GM12878 (cell line): Measurements from ENCODE around the gene USP38. TPM values are rescaled to one million over a fixed set of nuclear protein-coding genes. Genes with fewer than 3 reads are reported as not detected.

Source experiments
- ATAC-seq: fragments of 200-7000 bp; cut with Tn5 transposase; 3 replicates; pipeline ENCODE4 v1.9.1; 2020; ENCODE audit warnings: mild to moderate bottlenecking, moderate library complexity
- BruUV-seq: library from RNA; stranded (reverse); fragments of 400-500 nt; replicated peaks from 2 replicates; lab custom pipeline; 2021; lab: Mats Ljungman, UMichigan
- CTCF ChIA-PET: fragments of 300-600 bp; sonication (Branson Sonifier 250); formaldehyde crosslinking; extraction: SDS; loops from one replicate; lab custom pipeline; 2021; ENCODE audit warnings: inconsistent platforms; lab: Yijun Ruan, JAX
- POLR2A ChIA-PET: fragments of 350-600 bp; formaldehyde crosslinking; extraction: SDS; loops from one replicate; lab custom pipeline; 2021; ENCODE audit warnings: inconsistent platforms; lab: Charles Lee
- RAD21 ChIA-PET: fragments of 300-600 bp; sonication (Branson Sonifier 250); formaldehyde crosslinking; loops from one replicate; lab custom pipeline; 2023; ENCODE audit warnings: antibody characterized with exemption; ENCODE audit not compliant: unreplicated experiment; lab: Charles Lee
- SMC1A ChIA-PET: fragments of 300-600 bp; sonication (Branson Sonifier 250); formaldehyde crosslinking; loops from one replicate; lab custom pipeline; 2023; ENCODE audit not compliant: unreplicated experiment, uncharacterized antibody; lab: Charles Lee
- DNase-seq: peaks from one replicate; pipeline ENCODE4 v3.0.0-alpha.2; 2011; ENCODE audit warnings: low read depth, low spot score
- FAIRE-seq: peaks from 3 replicates; lab custom pipeline; 2011; peaks lifted over from hg19 to GRCh38; lab: Jason Lieb, UNC
- H2AFZ ChIP-seq: 2 replicates; pipeline ENCODE4 v1.6.0; 2011; ENCODE audit warnings: low read depth, low read length, control low read depth; ENCODE audit not compliant: control insufficient read depth
- H3K27ac ChIP-seq: 2 replicates; pipeline ENCODE4 v1.5.1; 2011; ENCODE audit warnings: control low read depth; ENCODE audit not compliant: control insufficient read depth, insufficient read depth
- H3K27me3 ChIP-seq, 2 experiments: replicated peaks in 1 of 2; 2 replicates each; pipeline versions ENCODE4 v1.6.0 to v1.6.1; 2011; ENCODE audit warnings: low read length in 1 of 2; ENCODE audit not compliant: control insufficient read depth in 2 of 2, insufficient read depth in 2 of 2
- H3K36me3 ChIP-seq, 2 experiments: 2 replicates each; pipeline ENCODE4 v1.5.1; 2011; ENCODE audit warnings: low read length in 1 of 2; ENCODE audit not compliant: control insufficient read depth in 2 of 2, insufficient read depth in 2 of 2
- H3K4me1 ChIP-seq: 2 replicates; pipeline ENCODE4 v1.6.1; 2011; ENCODE audit warnings: mild to moderate bottlenecking, low read length, moderate library complexity, mixed read lengths; ENCODE audit not compliant: control insufficient read depth, insufficient read depth
- H3K4me2 ChIP-seq: 2 replicates; pipeline ENCODE4 v1.6.0; 2011; ENCODE audit warnings: control low read depth; ENCODE audit not compliant: control insufficient read depth, insufficient read depth
- H3K4me3 ChIP-seq: fragments of 200-600 bp; sonication (generic); 2 replicates; pipeline ENCODE4 v1.5.1; 2016
- H3K79me2 ChIP-seq: 2 replicates; pipeline ENCODE4 v1.6.0; 2011; ENCODE audit warnings: low read length; ENCODE audit not compliant: control insufficient read depth, insufficient read depth
- H3K9ac ChIP-seq: 2 replicates; pipeline ENCODE4 v1.8.0; 2011; ENCODE audit warnings: low read length, control low read depth, mixed read lengths; ENCODE audit not compliant: control insufficient read depth, insufficient read depth
- H3K9me3 ChIP-seq: replicated peaks from 3 replicates; pipeline ENCODE4 v1.5.1; 2011; ENCODE audit warnings: mild to moderate bottlenecking, low read length; ENCODE audit not compliant: control insufficient read depth, insufficient read depth
- H4K20me1 ChIP-seq: 2 replicates; pipeline ENCODE4 v1.6.0; 2011; ENCODE audit not compliant: control insufficient read depth, insufficient read depth
- BCLAF1 ChIP-seq: fragments of 450-650 bp; IDR thresholded peaks from 2 replicates; pipeline ENCODE4 v1.6.1; 2017; ENCODE audit warnings: antibody characterized with exemption, mild to moderate bottlenecking, moderate library complexity
- CBX3 ChIP-seq: fragments of 200-600 bp; sonication (generic); IDR thresholded peaks from 2 replicates; pipeline ENCODE4 v1.6.1; 2016; ENCODE audit warnings: low read depth, borderline replicate concordance
- CBX5 ChIP-seq: sonication (generic); IDR thresholded peaks from 2 replicates; pipeline ENCODE4 v1.6.1; 2016; ENCODE audit warnings: low read depth, moderate library complexity, mild to moderate bottlenecking, inconsistent platforms
- CHD4 ChIP-seq: fragments of 200-600 bp; sonication (generic); IDR thresholded peaks from 2 replicates; pipeline ENCODE4 v1.6.1; 2016; ENCODE audit warnings: mild to moderate bottlenecking
- CTCF ChIP-seq, 3 experiments: IDR thresholded peaks in 2 of 3; conservative IDR thresholded peaks in 1 of 3; 2 replicates each; pipeline ENCODE4 v1.5.1; 2011; ENCODE audit warnings: low read depth in 3 of 3, low read length in 3 of 3, mild to moderate bottlenecking in 3 of 3, control low read depth in 2 of 3, moderate library complexity in 2 of 3, inconsistent platforms in 1 of 3, mixed read lengths in 1 of 3; ENCODE audit not compliant: control insufficient read depth in 2 of 3, insufficient read depth in 1 of 3; ENCODE audit errors: extremely low read depth in 1 of 3
- EGR1 ChIP-seq, 2 experiments: IDR thresholded peaks; 1 replicate in 1 of 2; 2 replicates in 1 of 2; pipeline ENCODE4 v1.6.1; 2011 to 2012; ENCODE audit warnings: low read depth in 2 of 2, low read length in 2 of 2, borderline replicate concordance in 1 of 2, mild to moderate bottlenecking in 1 of 2, moderate library complexity in 1 of 2
- ETV6 ChIP-seq, 2 experiments: fragments of 450-650 bp in 1 of 2; IDR thresholded peaks in 1 of 2; conservative IDR thresholded peaks in 1 of 2; 2 replicates each; pipeline ENCODE4 v1.6.1; 2014; ENCODE audit warnings: antibody characterized with exemption in 1 of 2, borderline replicate concordance in 1 of 2, low read depth in 1 of 2, mild to moderate bottlenecking in 1 of 2, moderate library complexity in 1 of 2
- GABPA ChIP-seq: IDR thresholded peaks from 2 replicates; pipeline ENCODE4 v1.6.1; 2014; ENCODE audit warnings: antibody characterized with exemption, low read depth, mild to moderate bottlenecking, inconsistent platforms
- IKZF2 ChIP-seq, 2 experiments: fragments of 450-650 bp; IDR thresholded peaks; 2 replicates each; pipeline ENCODE4 v1.6.1; 2017; ENCODE audit warnings: mild to moderate bottlenecking in 2 of 2, moderate library complexity in 2 of 2
- KAT2A ChIP-seq: conservative IDR thresholded peaks from 2 replicates; pipeline ENCODE4 v1.6.1; 2011; ENCODE audit warnings: low read depth, low read length; ENCODE audit not compliant: control insufficient read depth
- NR2C1 ChIP-seq: fragments of 450-650 bp; IDR thresholded peaks from 2 replicates; pipeline ENCODE4 v1.6.1; 2017; ENCODE audit warnings: antibody characterized with exemption, mild to moderate bottlenecking, moderate library complexity
- PAX8 ChIP-seq: fragments of 450-650 bp; IDR thresholded peaks from 2 replicates; pipeline ENCODE4 v1.6.1; 2017; ENCODE audit warnings: mild to moderate bottlenecking, moderate library complexity
- RAD21 ChIP-seq: IDR thresholded peaks from 2 replicates; pipeline ENCODE4 v1.6.1; 2011; ENCODE audit warnings: mild to moderate bottlenecking, low read depth, low read length, moderate library complexity; ENCODE audit not compliant: insufficient read depth
- TCF3 ChIP-seq: IDR thresholded peaks from 2 replicates; pipeline ENCODE4 v1.6.1; 2012; ENCODE audit warnings: low read depth, mild to moderate bottlenecking, low read length, borderline replicate concordance; ENCODE audit not compliant: insufficient read depth
- WGBS: methylation state at CpG from one replicate; pipeline ENCODE4 v1.1.6; 2016; ENCODE audit warnings: low lambda C conversion rate; ENCODE audit not compliant: insufficient replicate concordance, insufficient coverage; ENCODE audit errors: missing lambda C conversion rate; 5-methylcytosine and 5-hydroxymethylcytosine counted together
- in situ Hi-C: fragments of 300-500 bp; cut with MboI; formaldehyde crosslinking; loops from 9 replicates; pipeline ENCODE4 v1.14.3; 2018; ENCODE audit warnings: mixed read lengths
- intact Hi-C: fragments of 100-400 bp; cut with micrococcal nuclease; formaldehyde crosslinking; loops from one replicate; pipeline ENCODE4 v1.14.2; 2022; ENCODE audit not compliant: unreplicated experiment
- polyA plus RNA-seq, 11 experiments: library from polyadenylated mRNA; depleted of rRNA in 4 of 11; unstranded in 6 of 11; stranded (reverse) in 5 of 11; fragments of >200 nt; fragmentation: Nextera tagmentation in 4 of 11; fragmentation: Illumina TruSeq in 1 of 11; extraction: Ambion mirVana in 4 of 11; extraction: Trizol in 1 of 11; gene quantifications; 1 replicate in 1 of 11; 2 replicates in 10 of 11; pipeline versions ENCODE4 v1.2.1 to v1.2.3, GENCODE V29; 2011 to 2016; ENCODE audit warnings: inconsistent platforms in 2 of 11, missing spikeins in 2 of 11, low read depth in 1 of 11
- total RNA-seq, 4 experiments: library from RNA; depleted of rRNA in 3 of 4; stranded (reverse); fragments of >200 nt in 3 of 4; fragmentation: Illumina TruSeq in 1 of 4; extraction: Trizol in 1 of 4; gene quantifications; 2 replicates each; pipeline versions ENCODE4 v1.2.1 to v1.2.3, GENCODE V29; 2013 to 2021
- TF ChIP-seq, protein P1 (sequence below): IDR thresholded peaks from 2 replicates; pipeline ENCODE4 v1.6.1; 2012; ENCODE audit warnings: low read depth, low read length, improper control_type of control experiment
- TF ChIP-seq, protein P2 (sequence below): IDR thresholded peaks from 2 replicates; pipeline ENCODE4 v1.6.1; 2011; ENCODE audit warnings: borderline replicate concordance, low read depth, mild to moderate bottlenecking, moderate library complexity, low read length; ENCODE audit not compliant: insufficient read depth, poor library complexity, severe bottlenecking

Gene USP38
- total and polyA plus RNA-seq, 10 of the 15 experiments (the other 5 are each of a cell fraction or from before 2014, with no cell fraction given) = 4.4 to 19.0 (median 14.7) TPM

- 2% methylated on average over 2 of the region's 2 CpGs for WGBS
- BruUV-seq = no TSS peak
- Histone ChIP-seq H3K4me2 (no peak overlapping the region), H3K4me1 (no peaks in the 10 kb centered on the region), H3K9ac (no peak overlapping the region), H3K4me3 (no peak overlapping the region), H4K20me1 (no peaks in the 10 kb centered on the region), H3K27ac (no peak overlapping the region), H3K9me3 (no peaks in the 10 kb centered on the region), H3K36me3 (no peaks in the 10 kb centered on the region), H3K27me3 (no peaks in the 10 kb centered on the region; a peak in 1 of 4 replicates), H3K79me2 (no peaks in the 10 kb centered on the region), H2AFZ (no peak overlapping the region)
- DNase-seq (no peak), FAIRE-seq (no peak), ATAC-seq (no peak)
- ChIA-PET SMC1A (interaction anchor here (0.6 to 0.9 kb wide), 2 partner anchors 15 to 259 kb away, joined by 3 to 5 read pairs; no protein-coding TSS in a partner anchor), POLR2A (interaction anchor here (0.5 kb wide), 1 partner anchor 65 kb away, joined by 5 read pairs; no protein-coding TSS in a partner anchor), CTCF (interaction anchor here (1.1 kb wide), 1 partner anchor 13 kb away, joined by 3 read pairs; no protein-coding TSS in a partner anchor), RAD21 (no interaction called here)
- intact Hi-C loops = no loop called here
- in situ Hi-C loops = no loop called here
- TF ChIP-seq PAX8 = no peak
- TF ChIP-seq IKZF2 (IDR thresholded peaks at IDR 0.05) = no peak
- TF ChIP-seq NR2C1 = no peak
- no peak for TF ChIP-seq BCLAF1
- TF ChIP-seq EGR1 (IDR thresholded peaks at IDR 0.05; ENCODE audit: borderline replicate concordance in 1 of 2, low read depth in 2 of 2, low read length in 2 of 2) = no peak
- TF ChIP-seq, protein P1, sequence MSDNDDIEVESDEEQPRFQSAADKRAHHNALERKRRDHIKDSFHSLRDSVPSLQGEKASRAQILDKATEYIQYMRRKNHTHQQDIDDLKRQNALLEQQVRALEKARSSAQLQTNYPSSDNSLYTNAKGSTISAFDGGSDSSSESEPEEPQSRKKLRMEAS = no peak
- no peak for TF ChIP-seq CHD4
- no peak for TF ChIP-seq CTCF (IDR thresholded peaks at IDR 0.05 in 2 of 3, conservative IDR thresholded peaks at IDR 0.05 in 1 of 3; ENCODE audit: control insufficient read depth in 2 of 3, extremely low read depth in 1 of 3, insufficient read depth in 1 of 3, low read depth in 3 of 3, low read length in 3 of 3)
- TF ChIP-seq GABPA = no peak
- TF ChIP-seq, protein P2, sequence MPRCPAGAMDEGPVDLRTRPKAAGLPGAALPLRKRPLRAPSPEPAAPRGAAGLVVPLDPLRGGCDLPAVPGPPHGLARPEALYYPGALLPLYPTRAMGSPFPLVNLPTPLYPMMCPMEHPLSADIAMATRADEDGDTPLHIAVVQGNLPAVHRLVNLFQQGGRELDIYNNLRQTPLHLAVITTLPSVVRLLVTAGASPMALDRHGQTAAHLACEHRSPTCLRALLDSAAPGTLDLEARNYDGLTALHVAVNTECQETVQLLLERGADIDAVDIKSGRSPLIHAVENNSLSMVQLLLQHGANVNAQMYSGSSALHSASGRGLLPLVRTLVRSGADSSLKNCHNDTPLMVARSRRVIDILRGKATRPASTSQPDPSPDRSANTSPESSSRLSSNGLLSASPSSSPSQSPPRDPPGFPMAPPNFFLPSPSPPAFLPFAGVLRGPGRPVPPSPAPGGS = no peak
- TF ChIP-seq CBX3 = no peak
- TF ChIP-seq RAD21 = no peak
- TF ChIP-seq KAT2A = no peak
- no peak for TF ChIP-seq ETV6 (conservative IDR thresholded peaks at IDR 0.05 in 1 of 2, IDR thresholded peaks at IDR 0.05 in 1 of 2; ENCODE audit: borderline replicate concordance in 1 of 2, low read depth in 1 of 2)
- TF ChIP-seq TCF3 = no peak
- TF ChIP-seq CBX5 = no peak
Observed at GRCh38 chr4:143253166-143253565, 68.4 kb downstream of the USP38 start.
